HG02870 (cell line): ENCODE measurements around the gene ADAM23.

Experiments used
- ATAC-seq: cut with Tn5 transposase; IDR thresholded peaks from one replicate; pipeline ENCODE4 v1.9.1; 2021; ENCODE audit warnings: mild to moderate bottlenecking, moderate library complexity; ENCODE audit not compliant: unreplicated experiment

Gene ADAM23

DNA sequence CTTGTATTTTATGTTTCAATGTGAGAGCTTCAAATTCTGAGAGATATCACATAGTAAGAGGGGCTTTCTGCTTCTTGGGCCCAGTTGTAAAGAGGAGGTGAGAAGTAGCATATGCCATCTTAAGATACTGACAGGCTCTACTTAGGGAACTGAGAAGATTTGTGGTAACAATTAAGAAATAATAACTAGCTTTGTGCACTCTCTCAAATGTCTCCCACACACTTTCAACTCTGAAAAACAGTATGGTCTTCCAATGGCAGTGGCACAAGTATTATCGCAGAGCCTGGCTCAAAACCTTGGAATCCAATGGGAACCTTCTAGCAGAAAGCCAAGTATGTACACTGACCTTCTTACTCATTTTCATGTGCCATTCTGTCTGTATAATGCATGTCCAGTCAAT lies 118.6 kb downstream of the ADAM23 start:
- peak; percentile 63 for ATAC-seq

GRCh38 chr2:206562375-206562774 lies 119.0 kb downstream of the ADAM23 start:
- no peak for ATAC-seq

DNA sequence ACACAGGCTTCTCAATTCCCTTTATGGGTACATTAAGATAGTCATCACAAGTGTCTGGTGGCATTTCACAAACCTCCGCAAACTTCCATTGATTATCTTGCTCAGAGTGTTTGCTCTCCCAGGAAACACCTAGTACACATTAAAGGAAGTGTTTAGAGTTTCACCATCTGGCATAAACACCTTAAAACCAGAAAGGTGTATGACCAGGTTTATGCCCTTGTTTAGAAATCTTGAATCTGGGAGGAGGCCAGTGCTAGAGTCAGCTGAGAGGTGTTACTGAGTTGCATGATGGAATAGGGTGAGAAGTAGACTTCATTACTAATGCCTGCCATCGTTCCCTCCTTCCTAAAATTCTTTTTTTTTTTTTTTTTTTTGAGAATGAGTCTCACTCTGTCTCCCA lies 120.0 kb downstream of the ADAM23 start:
- ATAC-seq = no peak

GRCh38 chr2:206565666-206566065 lies 122.3 kb downstream of the ADAM23 start:
- no peak for ATAC-seq

DNA sequence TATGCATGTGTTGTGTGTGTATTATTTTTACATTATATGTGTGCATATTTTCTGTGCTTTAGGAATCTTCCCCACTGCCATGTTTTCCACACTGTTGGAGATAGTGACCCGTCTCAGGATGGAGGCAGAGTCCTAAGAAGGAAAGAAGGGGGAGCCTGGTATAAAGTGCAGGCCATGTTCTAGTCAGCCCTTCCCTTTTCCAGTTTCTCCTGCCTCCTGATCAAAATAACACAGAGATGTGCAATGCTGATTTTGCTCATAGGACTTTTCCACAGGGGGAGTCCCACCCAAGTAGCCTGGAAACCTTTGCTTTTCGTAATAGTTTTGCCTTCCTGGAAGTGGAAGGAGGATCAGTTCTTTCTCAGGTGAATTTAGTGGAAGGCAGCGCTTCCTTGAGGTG lies 126.1 kb downstream of the ADAM23 start:
- no peak for ATAC-seq

DNA sequence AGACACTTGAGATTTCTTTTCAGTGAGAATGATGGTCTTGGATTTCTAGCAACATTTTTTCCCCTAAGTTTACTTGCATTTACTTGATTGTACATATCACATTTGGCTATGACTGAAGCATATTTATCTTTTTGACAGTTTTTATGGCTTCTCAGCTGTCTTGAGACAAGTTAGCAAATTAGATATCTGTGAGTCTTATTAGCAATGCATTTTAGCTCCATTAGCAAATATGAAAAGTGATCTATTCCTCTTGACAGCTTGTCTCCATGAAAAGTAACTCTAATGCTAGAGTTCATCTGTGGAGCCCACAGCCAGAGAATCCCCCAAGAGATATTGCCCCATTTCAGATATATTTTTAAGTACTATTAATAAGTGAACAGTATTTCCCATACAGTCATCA lies 126.9 kb downstream of the ADAM23 start:
- ATAC-seq = no peak

- ATAC-seq = no peak
These were observed 129.4 kb downstream of the ADAM23 start for GRCh38 chr2:206572725-206573124.

DNA sequence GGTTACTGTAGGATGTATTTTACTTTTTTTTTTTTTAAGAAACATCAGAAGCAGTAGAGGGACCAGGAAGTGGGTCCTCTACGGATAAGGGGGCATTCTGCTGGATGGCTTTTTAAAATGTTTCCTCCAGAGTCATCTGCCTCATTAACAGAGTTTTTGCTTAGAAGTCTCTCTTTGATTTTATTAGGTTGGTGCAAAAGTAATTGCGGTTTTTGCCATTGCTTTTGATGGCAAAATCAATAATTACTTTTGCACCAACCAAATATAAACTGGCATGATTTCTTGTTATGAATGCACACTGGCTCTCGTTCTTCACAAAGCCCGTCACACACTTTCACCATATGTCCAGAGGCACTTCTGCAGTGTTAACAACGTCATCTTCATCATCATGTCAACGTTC lies 130.5 kb downstream of the ADAM23 start:
- ATAC-seq = no peak

DNA sequence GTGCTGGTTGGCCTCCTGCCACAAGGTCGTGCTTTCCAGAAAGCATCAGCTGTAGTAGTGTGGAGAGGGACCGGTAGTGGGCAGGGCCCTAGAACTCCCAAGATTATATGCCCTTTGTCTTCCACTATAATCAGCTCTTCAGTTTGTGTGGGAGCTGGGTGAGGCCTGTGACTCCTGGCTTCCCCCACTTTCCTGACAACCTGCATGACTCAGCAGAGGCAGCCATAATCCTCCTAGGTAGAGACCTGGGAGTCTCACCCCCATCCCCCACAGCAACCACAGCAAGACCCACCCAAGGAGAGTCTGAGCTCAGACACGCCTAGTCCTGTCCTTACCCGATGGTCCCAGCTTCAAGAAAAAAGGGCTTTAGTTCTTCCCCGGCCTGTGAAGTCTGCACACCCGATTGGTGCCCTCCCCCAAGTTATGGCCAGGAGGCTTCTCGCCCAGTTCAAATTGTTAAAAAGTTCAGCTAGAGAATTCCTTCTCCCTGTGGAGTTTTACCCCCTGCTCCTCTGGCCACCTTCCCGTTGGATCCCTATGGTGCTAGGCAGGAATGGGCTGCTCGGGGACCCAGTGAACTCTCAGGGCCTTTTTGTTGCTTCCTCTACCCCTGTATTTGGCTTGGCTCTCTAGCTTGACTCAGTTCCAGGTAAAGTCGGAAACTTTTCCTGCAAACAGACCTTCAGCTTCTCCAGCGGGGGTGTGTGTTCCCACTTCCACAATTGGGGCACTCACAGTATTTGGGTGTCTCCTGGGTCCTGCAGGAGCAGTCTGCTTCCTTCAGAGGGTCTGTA lies 141.2 kb downstream of the ADAM23 start:
- no peak for ATAC-seq

GRCh38 chr2:206585335-206585734 lies 142.0 kb downstream of the ADAM23 start:
- ATAC-seq = no peak

GRCh38 chr2:206586609-206587008 lies 143.3 kb downstream of the ADAM23 start:
- no peak for ATAC-seq

DNA sequence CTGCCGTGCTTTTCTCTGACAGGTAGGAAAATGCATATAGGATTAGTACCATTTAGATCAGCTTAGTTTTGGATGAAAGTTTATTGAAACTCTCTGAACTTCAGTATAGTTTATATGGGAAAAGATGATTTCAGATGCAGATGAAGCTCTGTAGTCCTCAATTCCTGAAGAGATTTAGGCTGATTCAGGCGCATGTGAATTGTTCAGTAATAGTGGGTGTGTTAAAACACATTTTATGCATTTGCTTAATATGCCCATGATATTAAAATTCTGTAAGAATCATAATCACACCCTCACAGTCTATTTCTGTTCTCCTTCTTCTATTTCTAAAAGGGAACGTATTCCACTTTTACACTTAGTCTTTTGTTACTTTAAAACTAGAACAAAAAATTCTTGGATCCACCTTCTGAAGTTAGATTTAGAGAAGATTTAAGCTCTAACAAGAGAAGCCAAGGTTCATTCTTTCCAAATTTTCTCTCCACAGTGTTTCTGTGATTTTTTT lies 154.4 kb downstream of the ADAM23 start:
- ATAC-seq = no peak

GRCh38 chr2:206603243-206603642 lies 159.9 kb downstream of the ADAM23 start:
- no peak for ATAC-seq

DNA sequence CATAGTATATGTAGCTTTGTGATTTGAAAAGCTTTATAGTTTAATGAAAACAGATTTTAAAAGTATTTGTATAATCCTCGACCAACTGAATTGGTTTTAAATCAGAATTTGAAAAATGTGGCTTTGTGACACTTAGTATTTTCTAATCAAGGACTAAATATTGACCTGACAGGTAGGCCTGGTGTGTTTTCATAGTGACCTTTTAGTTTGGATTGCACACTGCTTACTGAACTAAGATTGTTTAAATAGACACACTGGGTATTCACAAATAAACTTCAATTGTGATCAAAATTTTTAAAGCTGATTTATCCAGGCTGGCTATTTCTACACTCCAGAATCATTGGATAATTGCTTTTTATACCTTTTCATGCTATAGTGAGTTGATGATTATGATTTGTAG lies 167.1 kb downstream of the ADAM23 start:
- ATAC-seq = no peak

- no peak for ATAC-seq
These were observed 167.9 kb downstream of the ADAM23 start for GRCh38 chr2:206611191-206611590.

- no peak for ATAC-seq
These were observed 168.4 kb downstream of the ADAM23 start for GRCh38 chr2:206611736-206612135.

- ATAC-seq = no peak
These were observed 171.5 kb downstream of the ADAM23 start for GRCh38 chr2:206614811-206615210.

- no peak for ATAC-seq
These were observed 172.2 kb downstream of the ADAM23 start for GRCh38 chr2:206615417-206616089.

DNA sequence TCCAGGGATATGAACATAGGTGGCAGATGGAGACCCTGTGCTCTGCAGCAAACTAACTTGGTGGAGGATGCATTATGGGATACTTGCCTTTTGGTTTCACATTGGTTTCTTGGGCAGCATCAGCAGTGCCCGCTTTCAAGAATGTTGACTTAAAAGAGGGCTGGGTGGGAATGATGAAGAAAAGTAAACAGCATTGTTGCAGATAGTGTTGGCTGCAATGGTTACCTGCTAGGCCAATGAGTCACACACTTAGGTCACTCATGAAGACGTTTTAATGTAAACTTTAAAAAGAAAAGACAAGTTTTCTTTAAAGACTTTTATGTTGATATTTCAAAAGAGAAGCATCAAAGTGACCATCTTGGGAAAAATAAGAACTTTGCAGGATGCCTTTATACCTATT lies 172.8 kb downstream of the ADAM23 start:
- no peak for ATAC-seq

GRCh38 chr2:206619011-206619410 lies 175.7 kb downstream of the ADAM23 start:
- no peak for ATAC-seq

DNA sequence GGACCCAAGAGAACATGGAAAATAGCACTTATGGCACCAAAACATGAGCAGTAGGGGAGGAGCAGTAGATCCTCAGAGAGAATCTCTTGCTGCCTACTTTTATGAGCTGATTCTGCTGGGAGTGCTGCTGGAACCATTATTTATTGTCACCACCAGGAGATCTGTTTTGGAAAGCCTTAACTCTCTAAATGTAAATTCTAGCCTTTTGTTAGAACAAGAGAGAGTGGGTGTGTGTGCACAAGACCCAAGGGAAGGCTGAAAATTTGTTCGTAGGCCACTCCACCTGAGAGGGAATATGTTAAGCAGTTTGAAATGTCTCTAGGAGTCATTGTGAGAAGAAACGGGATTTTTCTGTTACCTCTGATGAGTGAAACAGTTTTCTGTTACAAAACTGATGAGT lies 182.8 kb downstream of the ADAM23 start:
- no peak for ATAC-seq

DNA sequence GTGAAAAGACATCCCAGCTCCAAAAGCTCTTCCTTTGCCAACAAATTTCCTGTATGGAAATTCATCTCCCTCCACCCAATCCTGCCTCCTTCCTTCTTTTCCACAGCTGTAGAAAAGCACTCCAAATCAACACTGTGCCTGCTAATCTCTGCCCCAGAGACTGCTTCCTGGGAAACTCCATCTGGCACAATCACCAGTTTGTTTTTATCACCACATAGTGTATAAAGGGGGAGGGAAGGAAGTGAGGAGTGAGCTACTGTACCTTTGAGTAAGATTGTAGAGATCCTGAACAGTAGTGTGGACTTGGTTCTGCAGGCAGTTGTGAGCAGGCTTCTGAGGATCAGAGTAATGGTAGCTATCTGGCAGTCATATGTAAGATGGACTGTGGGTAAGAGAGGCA lies 184.3 kb downstream of the ADAM23 start:
- no peak for ATAC-seq
